Esophagus squamous epithelium (tissue), 4 donors: Measurements from ENCODE around the gene CRTC2.
"Not testable (repeated sequence)": the region's sequence is repeated elsewhere in the genome, so short reads cannot be mapped to it uniquely, and the experiment has no call there.

Experiments
- POLR2A ChIP-seq, 4 donors: fragments of 450-650 bp; IDR thresholded peaks; one replicate each; pipeline ENCODE4 v1.6.1; 2017; ENCODE audit warnings: antibody characterized with exemption in 4 of 4, mild to moderate bottlenecking in 4 of 4, moderate library complexity in 3 of 4
- TF ChIP-seq, protein P1 (sequence below), 6 experiments: fragments of 450-650 bp in 4 of 6; fragments of 200-600 bp in 2 of 6; sonication (generic) in 2 of 6; IDR thresholded peaks; one replicate each; pipeline ENCODE4 v1.5.1; 2016 to 2019; ENCODE audit warnings: antibody characterized with exemption in 6 of 6, mild to moderate bottlenecking in 4 of 6, moderate library complexity in 4 of 6

DNA sequence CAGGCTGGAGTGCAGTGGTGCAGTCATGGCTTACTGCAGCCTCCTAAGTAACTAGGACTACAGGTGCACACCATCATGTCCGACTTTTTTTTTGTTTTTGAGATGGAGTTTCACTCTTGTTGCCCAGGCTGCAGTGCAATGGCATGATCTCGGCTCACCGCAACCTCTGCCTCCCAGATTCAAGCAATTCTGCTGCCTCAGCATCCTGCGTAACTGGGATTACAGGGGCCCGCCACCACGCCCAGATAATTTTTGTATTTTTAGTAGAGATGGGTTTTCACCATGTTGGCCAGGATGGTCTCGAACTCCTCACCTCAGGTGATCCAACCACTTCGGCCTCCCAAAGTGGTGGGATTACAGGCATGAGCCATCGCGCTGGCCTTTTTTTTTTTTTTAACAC is 38.5 kb upstream of the CRTC2 start:
- TF ChIP-seq, protein P1, sequence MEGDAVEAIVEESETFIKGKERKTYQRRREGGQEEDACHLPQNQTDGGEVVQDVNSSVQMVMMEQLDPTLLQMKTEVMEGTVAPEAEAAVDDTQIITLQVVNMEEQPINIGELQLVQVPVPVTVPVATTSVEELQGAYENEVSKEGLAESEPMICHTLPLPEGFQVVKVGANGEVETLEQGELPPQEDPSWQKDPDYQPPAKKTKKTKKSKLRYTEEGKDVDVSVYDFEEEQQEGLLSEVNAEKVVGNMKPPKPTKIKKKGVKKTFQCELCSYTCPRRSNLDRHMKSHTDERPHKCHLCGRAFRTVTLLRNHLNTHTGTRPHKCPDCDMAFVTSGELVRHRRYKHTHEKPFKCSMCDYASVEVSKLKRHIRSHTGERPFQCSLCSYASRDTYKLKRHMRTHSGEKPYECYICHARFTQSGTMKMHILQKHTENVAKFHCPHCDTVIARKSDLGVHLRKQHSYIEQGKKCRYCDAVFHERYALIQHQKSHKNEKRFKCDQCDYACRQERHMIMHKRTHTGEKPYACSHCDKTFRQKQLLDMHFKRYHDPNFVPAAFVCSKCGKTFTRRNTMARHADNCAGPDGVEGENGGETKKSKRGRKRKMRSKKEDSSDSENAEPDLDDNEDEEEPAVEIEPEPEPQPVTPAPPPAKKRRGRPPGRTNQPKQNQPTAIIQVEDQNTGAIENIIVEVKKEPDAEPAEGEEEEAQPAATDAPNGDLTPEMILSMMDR (IDR thresholded peaks at IDR 0.05) = not testable (repeated sequence)
- not testable (repeated sequence) for TF ChIP-seq POLR2A (IDR thresholded peaks at IDR 0.05)
